Activated naive CD8-positive, alpha-beta T cell treated with anti-CD3 and anti-CD28 coated beads for 36 hours (primary cell): ENCODE data around the gene PTPRN2. TPM values are rescaled to one million over a fixed set of nuclear protein-coding genes. Genes with fewer than 3 reads are reported as not detected.

ENCODE experiments used
- DNase-seq: peaks from one replicate; pipeline ENCODE4 v3.0.0; 2021
- H3K27ac Mint-ChIP-seq: one replicate; pipeline ENCODE4 v1.8.0; 2022; ENCODE audit warnings: mild to moderate bottlenecking, moderate library complexity, mixed read lengths
- H3K27me3 Mint-ChIP-seq: one replicate; pipeline ENCODE4 v1.8.0; 2022; ENCODE audit warnings: mild to moderate bottlenecking, mixed read lengths
- H3K36me3 Mint-ChIP-seq: one replicate; pipeline ENCODE4 v1.8.0; 2021; ENCODE audit warnings: mild to moderate bottlenecking, mixed read lengths
- H3K4me1 Mint-ChIP-seq: one replicate; pipeline ENCODE4 v1.8.0; 2021; ENCODE audit warnings: mixed read lengths
- H3K4me3 Mint-ChIP-seq: one replicate; pipeline ENCODE4 v1.8.0; 2022; ENCODE audit warnings: mild to moderate bottlenecking, moderate library complexity, mixed read lengths
- H3K9me3 Mint-ChIP-seq: one replicate; pipeline ENCODE4 v1.8.0; 2022; ENCODE audit warnings: mixed read lengths
- total RNA-seq, 2 experiments: library from RNA; stranded (reverse); gene quantifications; one replicate each; pipeline ENCODE4 v1.2.3, GENCODE V29; 2021

Gene PTPRN2
- total RNA-seq, 2 experiments from 2014 or later, result 0.72 to 0.74 TPM

DNA sequence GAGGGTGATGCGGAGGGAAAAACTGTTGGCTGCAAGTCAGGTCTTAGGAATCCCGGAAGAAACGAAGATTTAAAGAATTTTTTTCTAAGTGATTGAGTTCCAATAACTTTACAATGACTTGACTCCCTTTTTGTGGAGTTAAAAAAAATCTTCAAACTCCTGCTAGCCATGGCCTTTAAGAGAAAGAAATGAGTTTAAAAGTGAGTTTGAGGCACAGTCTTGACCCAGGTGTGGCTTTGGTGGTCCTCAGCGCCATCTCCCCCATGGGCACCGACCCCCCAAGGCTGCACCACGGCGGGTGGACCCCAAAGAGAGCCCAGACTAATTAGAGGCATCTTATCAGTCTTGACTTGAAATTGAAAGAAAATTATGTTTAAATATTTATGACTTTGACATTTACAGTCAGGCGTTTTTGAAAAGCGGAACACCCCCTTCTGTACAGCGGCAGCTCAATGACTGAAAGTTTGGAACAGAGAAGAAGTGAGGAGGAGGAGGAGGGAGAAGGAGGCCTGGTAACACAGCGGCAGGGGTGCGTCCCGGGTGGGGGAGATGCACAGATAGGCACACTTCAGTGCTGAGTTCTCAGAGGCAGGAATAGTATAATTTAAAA is 901.2 kb downstream of the PTPRN2 start:
- Mint-ChIP-seq H3K4me1 (peaks cover 20% of the 10 kb centered on the region), H3K27ac (no peak overlapping the region), H3K27me3 (peaks cover 80% of the 10 kb centered on the region), H3K36me3 (no peaks in the 10 kb centered on the region), H3K4me3 (no peak overlapping the region), H3K9me3 (no peaks in the 10 kb centered on the region)
- no peak for DNase-seq

DNA sequence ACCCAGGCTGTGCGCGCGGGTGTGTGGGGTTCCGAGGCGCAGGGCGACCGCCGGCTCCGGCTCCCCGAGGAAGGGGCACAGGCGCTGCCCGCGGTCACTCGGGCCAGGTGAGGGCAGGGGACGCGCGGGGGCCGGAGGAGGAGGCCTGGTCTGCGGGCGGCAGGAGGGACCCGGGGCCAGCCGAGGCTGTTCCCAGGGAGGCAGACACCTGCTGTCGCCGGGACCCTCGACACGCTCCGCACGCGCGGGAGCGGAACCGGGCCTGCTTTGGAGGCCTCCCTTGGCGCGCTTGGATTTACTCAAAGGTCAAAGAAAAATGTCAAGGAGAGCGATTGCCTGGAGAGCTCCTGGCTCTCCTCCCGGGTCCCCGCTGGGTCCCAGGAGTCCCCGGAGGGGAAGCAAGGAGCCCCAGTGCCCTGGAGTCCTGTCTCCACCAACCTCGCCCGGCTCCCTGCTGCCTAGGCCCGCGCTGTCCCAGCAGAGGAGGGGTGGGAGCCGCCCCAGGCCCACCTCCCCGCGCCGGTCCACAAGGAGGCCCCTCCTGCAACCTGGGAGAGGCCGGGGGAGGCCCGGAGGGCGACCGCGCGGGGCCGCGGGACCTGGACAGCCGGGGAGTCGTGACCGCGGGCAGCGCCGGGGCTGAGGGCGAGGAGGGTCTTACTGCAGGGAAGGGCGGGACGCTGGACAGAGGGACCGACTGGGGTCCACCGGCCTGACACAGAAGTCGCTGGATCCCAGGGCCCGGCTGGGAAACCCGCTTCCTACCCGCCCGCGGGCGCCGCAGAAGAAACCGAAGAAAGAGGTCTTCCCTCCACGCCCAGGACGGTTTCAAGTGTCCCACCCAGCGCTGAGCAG is 902.0 kb downstream of the PTPRN2 start:
- DNase-seq, result no peak
- no peaks in the 10 kb centered on the region for H3K36me3 Mint-ChIP-seq
- peaks cover 81% of the 10 kb centered on the region for H3K27me3 Mint-ChIP-seq
- H3K27ac Mint-ChIP-seq, result no peak overlapping the region
- H3K4me1 Mint-ChIP-seq, result peaks cover 16% of the 10 kb centered on the region
- H3K4me3 Mint-ChIP-seq, result no peak overlapping the region
- H3K9me3 Mint-ChIP-seq, result no peaks in the 10 kb centered on the region

- DNase-seq, result no peak
- Mint-ChIP-seq H3K4me3 (no peak overlapping the region), H3K4me1 (peaks cover 14% of the 10 kb centered on the region), H3K27ac (no peak overlapping the region), H3K9me3 (no peaks in the 10 kb centered on the region), H3K36me3 (no peaks in the 10 kb centered on the region), H3K27me3 (peaks cover 84% of the 10 kb centered on the region)
Measured at GRCh38 chr7:157684909-157685429, 902.7 kb downstream of the PTPRN2 start.

- Mint-ChIP-seq H3K9me3 (no peaks in the 10 kb centered on the region), H3K27me3 (peaks cover 84% of the 10 kb centered on the region), H3K4me1 (peaks cover 12% of the 10 kb centered on the region), H3K36me3 (no peaks in the 10 kb centered on the region), H3K27ac (no peak overlapping the region), H3K4me3 (no peak overlapping the region)
- DNase-seq, result no peak
Measured at GRCh38 chr7:157684157-157684908, 903.3 kb downstream of the PTPRN2 start.

DNA sequence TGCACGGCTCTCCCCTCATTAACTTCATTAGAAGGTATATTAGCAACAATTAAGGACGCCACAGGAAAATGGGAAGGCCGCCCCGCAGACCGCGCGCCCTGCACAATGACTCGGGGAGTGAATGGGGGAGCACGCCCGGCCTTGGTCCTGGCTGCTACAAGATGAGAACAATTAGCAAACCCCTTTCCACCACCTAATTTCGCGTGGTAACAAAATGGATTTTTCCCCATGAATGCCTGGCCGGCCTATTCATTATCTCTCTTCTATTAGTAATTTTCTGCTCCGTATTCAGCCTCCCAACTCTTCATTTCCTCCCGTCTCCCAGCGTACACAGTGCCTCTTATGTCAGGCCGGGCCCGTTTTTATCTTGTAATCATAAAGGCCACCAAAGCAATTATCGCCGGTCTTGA is 903.9 kb downstream of the PTPRN2 start:
- DNase-seq, result no peak
- Mint-ChIP-seq H3K4me3 (no peak overlapping the region), H3K27me3 (peaks cover 88% of the 10 kb centered on the region), H3K9me3 (no peaks in the 10 kb centered on the region), H3K27ac (no peak overlapping the region), H3K36me3 (no peaks in the 10 kb centered on the region), H3K4me1 (peaks cover 12% of the 10 kb centered on the region)

GRCh38 chr7:157682946-157683746 is 904.5 kb downstream of the PTPRN2 start:
- H3K4me3 Mint-ChIP-seq, result no peak overlapping the region
- H3K4me1 Mint-ChIP-seq, result peaks cover 12% of the 10 kb centered on the region
- H3K36me3 Mint-ChIP-seq, result no peaks in the 10 kb centered on the region
- peaks cover 88% of the 10 kb centered on the region for H3K27me3 Mint-ChIP-seq
- H3K9me3 Mint-ChIP-seq, result no peaks in the 10 kb centered on the region
- H3K27ac Mint-ChIP-seq, result no peak overlapping the region
- no peak for DNase-seq

DNA sequence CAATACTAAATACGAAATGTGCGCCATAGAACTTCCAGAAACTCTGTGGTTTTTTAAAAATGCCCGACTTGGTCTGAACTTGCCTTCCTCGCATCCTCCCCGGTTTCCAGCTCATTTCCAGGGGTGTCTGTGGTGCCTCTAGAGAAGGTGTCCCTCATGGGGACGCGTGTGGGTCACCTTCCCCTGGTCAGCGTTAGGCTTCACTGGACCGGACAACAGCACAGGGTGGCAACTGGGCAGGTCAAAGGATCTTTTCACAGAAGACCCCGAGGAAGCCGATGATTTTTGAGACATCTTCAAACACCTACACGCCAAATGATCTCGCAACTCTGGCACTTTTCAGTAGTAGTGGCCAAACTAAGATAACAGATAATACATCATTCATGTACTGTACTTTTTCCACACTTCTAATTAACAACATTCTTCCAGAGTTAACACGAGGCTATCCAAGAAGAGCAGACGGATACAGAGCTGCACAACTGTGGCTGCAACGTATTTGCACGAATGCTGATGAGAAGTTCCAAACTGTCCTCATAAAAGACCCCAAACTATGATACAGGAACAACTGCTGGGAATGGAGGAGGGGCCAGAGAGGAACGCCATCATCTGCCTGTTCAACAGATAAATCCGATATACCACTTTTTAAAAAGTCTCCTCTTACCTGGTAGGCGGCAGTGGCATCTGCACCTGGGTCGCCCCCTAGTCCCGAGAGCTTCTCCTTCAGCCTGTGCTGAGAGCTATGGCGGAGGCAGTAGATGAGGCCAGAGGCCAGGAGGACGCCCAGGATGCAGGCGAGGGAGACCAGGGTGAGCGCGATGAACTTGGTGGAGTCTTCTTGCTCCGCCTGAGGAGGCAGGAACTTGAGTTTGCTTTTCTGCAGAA is 905.3 kb downstream of the PTPRN2 start:
- peaks cover 84% of the 10 kb centered on the region for H3K27me3 Mint-ChIP-seq
- DNase-seq, result no peak
- H3K4me3 Mint-ChIP-seq, result no peak overlapping the region
- no peaks in the 10 kb centered on the region for H3K9me3 Mint-ChIP-seq
- H3K36me3 Mint-ChIP-seq, result no peaks in the 10 kb centered on the region
- no peak overlapping the region for H3K27ac Mint-ChIP-seq
- peaks cover 13% of the 10 kb centered on the region for H3K4me1 Mint-ChIP-seq

- no peak for DNase-seq
- peaks cover 8% of the 10 kb centered on the region for H3K4me1 Mint-ChIP-seq
Measured at GRCh38 chr7:157679607-157680006, 908.0 kb downstream of the PTPRN2 start.

DNA sequence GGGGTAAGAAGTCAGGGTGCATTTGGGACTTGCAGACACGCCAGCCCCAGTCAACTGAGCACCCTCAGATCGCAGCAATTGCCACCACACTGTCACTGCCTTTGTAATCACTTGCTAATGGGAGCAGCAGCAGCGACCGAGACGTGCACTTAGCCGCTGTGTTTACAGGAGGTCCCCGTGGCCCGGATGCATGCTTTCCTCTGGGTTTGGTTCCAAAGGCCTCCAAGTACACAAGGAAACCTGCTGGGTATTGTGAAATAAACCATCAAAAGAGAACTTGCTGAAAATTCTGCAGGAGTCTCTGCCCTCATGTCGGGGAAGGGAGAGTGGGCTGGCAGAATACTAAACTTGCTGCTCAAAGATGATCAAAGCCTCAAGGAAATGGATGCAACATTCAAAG is 909.1 kb downstream of the PTPRN2 start:
- H3K27ac Mint-ChIP-seq, result no peak overlapping the region
- DNase-seq, result no peak
- H3K27me3 Mint-ChIP-seq, result peaks cover 82% of the 10 kb centered on the region
- no peaks in the 10 kb centered on the region for H3K36me3 Mint-ChIP-seq
- no peak overlapping the region for H3K4me3 Mint-ChIP-seq
- peaks cover 4% of the 10 kb centered on the region for H3K4me1 Mint-ChIP-seq
- no peaks in the 10 kb centered on the region for H3K9me3 Mint-ChIP-seq

More at GRCh38 chr7:157679607-157680006, 908.0 kb downstream of the PTPRN2 start:
- Mint-ChIP-seq H3K36me3 (no peaks in the 10 kb centered on the region), H3K27me3 (peaks cover 90% of the 10 kb centered on the region), H3K9me3 (no peaks in the 10 kb centered on the region), H3K4me3 (no peak overlapping the region), H3K27ac (no peak overlapping the region)

GRCh38 chr7:157676456-157677255 is 911.0 kb downstream of the PTPRN2 start:
- no peak for DNase-seq
- no peaks in the 10 kb centered on the region for H3K9me3 Mint-ChIP-seq
- peaks cover 4% of the 10 kb centered on the region for H3K4me1 Mint-ChIP-seq
- H3K4me3 Mint-ChIP-seq, result no peak overlapping the region
- H3K36me3 Mint-ChIP-seq, result no peaks in the 10 kb centered on the region
- no peak overlapping the region for H3K27ac Mint-ChIP-seq
- H3K27me3 Mint-ChIP-seq, result peaks cover 64% of the 10 kb centered on the region

GRCh38 chr7:157676001-157676400 is 911.6 kb downstream of the PTPRN2 start:
- no peaks in the 10 kb centered on the region for H3K9me3 Mint-ChIP-seq

DNA sequence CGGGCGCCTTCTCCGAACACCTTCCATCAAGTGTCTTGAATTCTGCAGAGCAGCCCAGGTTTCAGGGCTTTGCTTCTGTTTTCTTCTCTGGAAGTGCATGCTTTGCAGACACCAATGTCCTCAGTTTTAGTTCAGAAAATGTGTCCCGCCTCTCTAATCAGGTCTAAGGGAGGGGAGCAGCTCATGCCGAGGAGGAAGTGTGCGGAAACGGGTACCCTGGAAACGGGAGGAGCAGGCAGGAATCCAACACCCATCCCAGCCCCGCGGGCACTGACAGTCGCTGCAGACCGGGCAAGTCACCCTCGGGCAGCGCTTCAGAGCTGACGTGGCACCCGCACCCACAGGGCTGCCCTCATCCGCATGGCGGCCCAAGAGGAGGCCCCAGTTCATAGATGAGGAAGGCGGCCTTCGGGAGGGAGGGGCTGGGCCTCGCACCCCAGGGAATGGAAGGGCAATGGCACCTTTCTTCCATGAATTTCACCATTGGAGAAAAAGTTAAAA is 912.1 kb downstream of the PTPRN2 start:
- H3K4me1 Mint-ChIP-seq, result peaks cover 6% of the 10 kb centered on the region
- peaks cover 60% of the 10 kb centered on the region for H3K27me3 Mint-ChIP-seq
- DNase-seq, result no peak

More at GRCh38 chr7:157676001-157676400, 911.6 kb downstream of the PTPRN2 start:
- no peak overlapping the region for H3K4me3 Mint-ChIP-seq
- peaks cover 60% of the 10 kb centered on the region for H3K27me3 Mint-ChIP-seq
- DNase-seq, result no peak
- H3K27ac Mint-ChIP-seq, result no peak overlapping the region
- peaks cover 4% of the 10 kb centered on the region for H3K4me1 Mint-ChIP-seq
- no peaks in the 10 kb centered on the region for H3K36me3 Mint-ChIP-seq

More for the DNA sequence above, 912.1 kb downstream of the PTPRN2 start:
- Mint-ChIP-seq H3K4me3 (no peak overlapping the region), H3K9me3 (no peaks in the 10 kb centered on the region), H3K36me3 (no peaks in the 10 kb centered on the region), H3K27ac (no peak overlapping the region)
